SW480 (cell line): ENCODE data around the gene KIAA1549.
"Not testable (repeated sequence)": the region's sequence is repeated elsewhere in the genome, so short reads cannot be mapped to it uniquely, and the experiment has no call there.

ENCODE experiments used
- DNase-seq: peaks from one replicate; pipeline ENCODE4 v3.0.0-alpha.2; 2016; ENCODE audit warnings: low spot score

The KIAA1549 gene

GRCh38 chr7:138941545-138941944 lies 39.6 kb downstream of the KIAA1549 start:
- no peak for DNase-seq

GRCh38 chr7:138940602-138941001 lies 40.6 kb downstream of the KIAA1549 start:
- not testable (repeated sequence) for DNase-seq

- no peak for DNase-seq
Observed at GRCh38 chr7:138937484-138937883, 43.7 kb downstream of the KIAA1549 start.

- peak; percentile 74 for DNase-seq
Observed at GRCh38 chr7:138935465-138936011, 45.7 kb downstream of the KIAA1549 start.

GRCh38 chr7:138934861-138935260 lies 46.3 kb downstream of the KIAA1549 start:
- peak; percentile 14 for DNase-seq

GRCh38 chr7:138934367-138934766 lies 46.8 kb downstream of the KIAA1549 start:
- no peak for DNase-seq

GRCh38 chr7:138932870-138933269 lies 48.3 kb downstream of the KIAA1549 start:
- DNase-seq: no peak

- DNase-seq: no peak
Observed at GRCh38 chr7:138932427-138932826, 48.8 kb downstream of the KIAA1549 start.

- no peak for DNase-seq
Observed at GRCh38 chr7:138929969-138930368, 51.2 kb downstream of the KIAA1549 start.

GRCh38 chr7:138926241-138926612 lies 55.0 kb downstream of the KIAA1549 start:
- DNase-seq: no peak

GRCh38 chr7:138924501-138925225 lies 56.5 kb downstream of the KIAA1549 start:
- no peak for DNase-seq

GRCh38 chr7:138921277-138921676 lies 59.9 kb downstream of the KIAA1549 start:
- DNase-seq: no peak

GRCh38 chr7:138919911-138920310 lies 61.3 kb downstream of the KIAA1549 start:
- no peak for DNase-seq

GRCh38 chr7:138919216-138919615 lies 62.0 kb downstream of the KIAA1549 start:
- no peak for DNase-seq

- no peak for DNase-seq
Observed at GRCh38 chr7:138918756-138919155, 62.4 kb downstream of the KIAA1549 start.

- DNase-seq: no peak
Observed at GRCh38 chr7:138918176-138918575, 63.0 kb downstream of the KIAA1549 start.

GRCh38 chr7:138917771-138918170 lies 63.4 kb downstream of the KIAA1549 start:
- DNase-seq: no peak

GRCh38 chr7:138916731-138917130 lies 64.5 kb downstream of the KIAA1549 start:
- DNase-seq: no peak

GRCh38 chr7:138916275-138916674 lies 64.9 kb downstream of the KIAA1549 start:
- no peak for DNase-seq

GRCh38 chr7:138913783-138914182 lies 67.4 kb downstream of the KIAA1549 start:
- no peak for DNase-seq

- no peak for DNase-seq
Observed at GRCh38 chr7:138911007-138911406, 70.2 kb downstream of the KIAA1549 start.

- DNase-seq: no peak
Observed at GRCh38 chr7:138907850-138908249, 73.3 kb downstream of the KIAA1549 start.

GRCh38 chr7:138907201-138907847 lies 73.9 kb downstream of the KIAA1549 start:
- no peak for DNase-seq
